Keratinocyte (primary cell): ENCODE measurements around the gene TBXT.

Experiments used
- CTCF ChIP-seq, 3 experiments: IDR thresholded peaks in 1 of 3; conservative IDR thresholded peaks in 1 of 3; optimal IDR thresholded peaks in 1 of 3; 2 replicates in 2 of 3; 3 replicates in 1 of 3; pipeline versions ENCODE3 to v1.5.1; 2011; ENCODE audit warnings: low read length in 3 of 3, mild to moderate bottlenecking in 3 of 3, moderate library complexity in 2 of 3, control low read depth in 1 of 3, inconsistent platforms in 1 of 3; ENCODE audit not compliant: insufficient read depth in 2 of 3; ENCODE audit errors: extremely low read depth in 1 of 3
- EZH2 ChIP-seq: IDR thresholded peaks from one replicate; pipeline ENCODE4 v1.6.1; 2012; ENCODE audit warnings: inconsistent platforms, mild to moderate bottlenecking, low read length, moderate library complexity

- TF ChIP-seq CTCF (optimal IDR thresholded peaks at IDR 0.05 in 1 of 3, IDR thresholded peaks at IDR 0.05 in 1 of 3, conservative IDR thresholded peaks at IDR 0.05 in 1 of 3; ENCODE audit: extremely low read depth in 1 of 3, insufficient read depth in 2 of 3, low read length in 3 of 3) (no peak), EZH2 (no peak)
Observed at GRCh38 chr6:166152660-166153059, 15.0 kb downstream of the TBXT start.
